Kidney epithelial cell (primary cell): ENCODE data around the gene TSEN15. TPM values are rescaled to one million over a fixed set of nuclear protein-coding genes. Genes with fewer than 3 reads are reported as not detected.
A peak's percentile ranks its signal among the peaks of the same experiment; 100 is the strongest.

ENCODE experiments used
- DNase-seq: peaks from one replicate; pipeline ENCODE4 v3.0.0-alpha.2; 2010; ENCODE audit warnings: low read depth
- H3K27me3 ChIP-seq: 2 replicates; pipeline ENCODE4 v1.6.0; 2011; ENCODE audit warnings: low read length; ENCODE audit not compliant: control insufficient read depth, insufficient read depth
- H3K36me3 ChIP-seq: 2 replicates; pipeline ENCODE4 v1.5.1; 2011; ENCODE audit warnings: low read length; ENCODE audit not compliant: control insufficient read depth, insufficient read depth
- H3K4me3 ChIP-seq: 2 replicates; pipeline ENCODE4 v1.5.1; 2011; ENCODE audit warnings: low read depth, mild to moderate bottlenecking, control low read depth, low read length
- CTCF ChIP-seq: IDR thresholded peaks from 2 replicates; pipeline ENCODE4 v1.5.1; 2011; ENCODE audit warnings: mild to moderate bottlenecking, moderate library complexity, low read length, control low read depth, inconsistent platforms; ENCODE audit not compliant: insufficient read depth, poor library complexity, severe bottlenecking
- total RNA-seq: library from RNA; depleted of rRNA; stranded (reverse); fragments of >200 nt; gene quantifications from 2 replicates; pipeline ENCODE4 v1.2.3, GENCODE V29; 2015

TSEN15 gene
- total RNA-seq, 1 donor from 2014 or later = 50.1 TPM

GRCh38 chr1:184048561-184049240, 2.8 kb upstream of the TSEN15 start:
- Histone ChIP-seq H3K27me3 (no peaks in the 10 kb centered on the region), H3K4me3 (no peak overlapping the region), H3K36me3 (no peaks in the 10 kb centered on the region)
- DNase-seq = no peak
- TF ChIP-seq CTCF = no peak

- TF ChIP-seq CTCF = no peak
- no peak overlapping the region for H3K4me3 ChIP-seq
- no peaks in the 10 kb centered on the region for H3K27me3 ChIP-seq
- no peaks in the 10 kb centered on the region for H3K36me3 ChIP-seq
- DNase-seq = no peak
Measured at GRCh38 chr1:184049291-184049690, 2.2 kb upstream of the TSEN15 start.

GRCh38 chr1:184049836-184050468, 1.6 kb upstream of the TSEN15 start:
- no peak for TF ChIP-seq CTCF
- Histone ChIP-seq H3K36me3 (no peaks in the 10 kb centered on the region), H3K27me3 (no peaks in the 10 kb centered on the region), H3K4me3 (no peak overlapping the region)
- no peak for DNase-seq

- no peak for TF ChIP-seq CTCF
- no peak for DNase-seq
Measured at GRCh38 chr1:184050636-184051035, 894 bp upstream of the TSEN15 start.

GRCh38 chr1:184051138-184051484, 419 bp upstream of the TSEN15 start:
- peak overlapping the region; percentile 66 for H3K4me3 ChIP-seq
- TF ChIP-seq CTCF = no peak
- DNase-seq = no peak
- no peaks in the 10 kb centered on the region for H3K36me3 ChIP-seq
- no peaks in the 10 kb centered on the region for H3K27me3 ChIP-seq

More at GRCh38 chr1:184050636-184051035, 894 bp upstream of the TSEN15 start:
- no peaks in the 10 kb centered on the region for H3K36me3 ChIP-seq
- no peaks in the 10 kb centered on the region for H3K27me3 ChIP-seq
- H3K4me3 ChIP-seq = no peak overlapping the region

- no peak for TF ChIP-seq CTCF
Measured at GRCh38 chr1:184052194-184052559, 647 bp downstream of the TSEN15 start.

More at GRCh38 chr1:184052194-184052559, 647 bp downstream of the TSEN15 start:
- Histone ChIP-seq H3K27me3 (no peaks in the 10 kb centered on the region), H3K36me3 (no peaks in the 10 kb centered on the region), H3K4me3 (peak overlapping the region; percentile 66)
- DNase-seq = no peak
